Panc1 (cell line): ENCODE results near the gene TUBA3C.

Experiments used
- CTCF ChIP-seq: fragments of 450-650 bp; IDR thresholded peaks from 2 replicates; pipeline ENCODE4 v1.5.1; 2017; ENCODE audit warnings: mild to moderate bottlenecking
- REST ChIP-seq, 2 experiments: IDR thresholded peaks; 2 replicates each; pipeline ENCODE4 v1.6.1; 2011 to 2012; ENCODE audit warnings: low read depth in 2 of 2, control low read depth in 1 of 2, low read length in 1 of 2, mild to moderate bottlenecking in 1 of 2, moderate library complexity in 1 of 2; ENCODE audit not compliant: insufficient read depth in 1 of 2
- SIN3A ChIP-seq: IDR thresholded peaks from 2 replicates; pipeline ENCODE4 v1.6.1; 2012; ENCODE audit warnings: low read depth, mild to moderate bottlenecking, low read length, moderate library complexity, borderline replicate concordance; ENCODE audit not compliant: insufficient read depth

- TF ChIP-seq CTCF (no peak), REST (IDR thresholded peaks at IDR 0.05; ENCODE audit: insufficient read depth in 1 of 2, low read depth in 2 of 2, low read length in 1 of 2) (no peak), SIN3A (no peak)
Measured at GRCh38 chr13:19169991-19170390, 11.6 kb downstream of the TUBA3C start.
